GM10248 (cell line): ENCODE data around the gene CREBBP.

Experiments used
- CTCF ChIA-PET: fragments of 300-600 bp; sonication (Branson Sonifier 250); formaldehyde crosslinking; extraction: SDS; loops from one replicate; lab custom pipeline; 2021; ENCODE audit warnings: antibody characterized with exemption; lab: Yijun Ruan, JAX
- POLR2A ChIA-PET: fragments of 350-650 bp; sonication (Branson Sonifier 250); formaldehyde crosslinking; extraction: SDS; loops from one replicate; lab custom pipeline; 2020; ENCODE audit warnings: antibody characterized with exemption; lab: Yijun Ruan, JAX
- DNase-seq: peaks from one replicate; pipeline ENCODE4 v3.0.0; 2012; ENCODE audit errors: extremely low spot score
- CTCF ChIP-seq: IDR thresholded peaks from 2 replicates; pipeline ENCODE4 v1.5.1; 2012; ENCODE audit warnings: mild to moderate bottlenecking, low read depth; ENCODE audit errors: extremely low read depth, missing control alignments, control extremely low read depth

Gene CREBBP

GRCh38 chr16:3788711-3789374 lies 91.7 kb downstream of the CREBBP start:
- CTCF ChIA-PET = no interaction called here
- POLR2A ChIA-PET = no interaction called here
- no peak for DNase-seq
- TF ChIP-seq CTCF = no peak

GRCh38 chr16:3787924-3788661 lies 92.4 kb downstream of the CREBBP start:
- no peak for TF ChIP-seq CTCF
- POLR2A ChIA-PET = interaction anchor here (0.6 kb wide), 1 partner anchor 15 kb away, joined by 3 read pairs; no protein-coding TSS in a partner anchor
- CTCF ChIA-PET = no interaction called here
- peak; percentile 57 for DNase-seq

- ChIA-PET POLR2A (no interaction called here), CTCF (interaction anchor here (1.4 kb wide), 1 partner anchor 12 kb away, joined by 3 read pairs; no protein-coding TSS in a partner anchor)
- DNase-seq = no peak
- TF ChIP-seq CTCF = no peak
Measured at GRCh38 chr16:3785413-3785812, 95.1 kb downstream of the CREBBP start.

- ChIA-PET POLR2A (no interaction called here), CTCF (interaction anchor here (1.1 kb wide), 1 partner anchor 18 kb away, joined by 3 read pairs; no protein-coding TSS in a partner anchor)
- no peak for TF ChIP-seq CTCF
- DNase-seq = no peak
Measured at GRCh38 chr16:3783516-3783915, 97.0 kb downstream of the CREBBP start.

- no peak for TF ChIP-seq CTCF
- CTCF ChIA-PET = interaction anchor here (0.7 to 1.1 kb wide), 2 partner anchors 19 to 27 kb away, joined by 3 read pairs; no protein-coding TSS in a partner anchor
- no peak for DNase-seq
- POLR2A ChIA-PET = no interaction called here
Measured at GRCh38 chr16:3782566-3782965, 97.9 kb downstream of the CREBBP start.

- no peak for DNase-seq
- CTCF ChIA-PET = no interaction called here
- no peak for TF ChIP-seq CTCF
- POLR2A ChIA-PET = no interaction called here
Measured at GRCh38 chr16:3781421-3781820, 99.1 kb downstream of the CREBBP start.
